ENCODE data around the gene GIMAP8.
"Not testable (repeated sequence)": the region's sequence is repeated elsewhere in the genome, so short reads cannot be mapped to it uniquely, and the experiment has no call there.

Gene GIMAP8

GRCh38 chr7:150513758-150514157 is 63.3 kb downstream of the GIMAP8 start:
- H3K4me3 ChIP-seq (ENCODE audit: control insufficient read depth, low read depth, low read length): no peak overlapping the region
- TF ChIP-seq, protein P1, sequence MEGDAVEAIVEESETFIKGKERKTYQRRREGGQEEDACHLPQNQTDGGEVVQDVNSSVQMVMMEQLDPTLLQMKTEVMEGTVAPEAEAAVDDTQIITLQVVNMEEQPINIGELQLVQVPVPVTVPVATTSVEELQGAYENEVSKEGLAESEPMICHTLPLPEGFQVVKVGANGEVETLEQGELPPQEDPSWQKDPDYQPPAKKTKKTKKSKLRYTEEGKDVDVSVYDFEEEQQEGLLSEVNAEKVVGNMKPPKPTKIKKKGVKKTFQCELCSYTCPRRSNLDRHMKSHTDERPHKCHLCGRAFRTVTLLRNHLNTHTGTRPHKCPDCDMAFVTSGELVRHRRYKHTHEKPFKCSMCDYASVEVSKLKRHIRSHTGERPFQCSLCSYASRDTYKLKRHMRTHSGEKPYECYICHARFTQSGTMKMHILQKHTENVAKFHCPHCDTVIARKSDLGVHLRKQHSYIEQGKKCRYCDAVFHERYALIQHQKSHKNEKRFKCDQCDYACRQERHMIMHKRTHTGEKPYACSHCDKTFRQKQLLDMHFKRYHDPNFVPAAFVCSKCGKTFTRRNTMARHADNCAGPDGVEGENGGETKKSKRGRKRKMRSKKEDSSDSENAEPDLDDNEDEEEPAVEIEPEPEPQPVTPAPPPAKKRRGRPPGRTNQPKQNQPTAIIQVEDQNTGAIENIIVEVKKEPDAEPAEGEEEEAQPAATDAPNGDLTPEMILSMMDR (conservative IDR thresholded peaks at IDR 0.05; ENCODE audit: control insufficient read depth, insufficient read depth, low read depth, low read length): no peak
- DNase-seq (ENCODE audit: low read depth): no peak

GRCh38 chr7:150514748-150515222 is 64.4 kb downstream of the GIMAP8 start, which contains the start of gene GIMAP7:
Gene GIMAP7 (plus strand): TSS chr7:150514872. CDS start chr7:150519975, 5,103 bp downstream.
- no peak within 1 kb of the TSS for H3K4me3 ChIP-seq (ENCODE audit: control insufficient read depth, low read depth, low read length)

GRCh38 chr7:150515248-150516147 is 65.1 kb downstream of the GIMAP8 start:
- TF ChIP-seq, protein P1 (conservative IDR thresholded peaks at IDR 0.05; ENCODE audit: control insufficient read depth, insufficient read depth, low read depth, low read length): no peak
- DNase-seq (ENCODE audit: low read depth): no peak
- no peak overlapping the region for H3K4me3 ChIP-seq (ENCODE audit: control insufficient read depth, low read depth, low read length)

More at GRCh38 chr7:150514748-150515222, 64.4 kb downstream of the GIMAP8 start, which contains the start of gene GIMAP7:
- DNase-seq (ENCODE audit: low read depth): no peak
- TF ChIP-seq, protein P1 (conservative IDR thresholded peaks at IDR 0.05; ENCODE audit: control insufficient read depth, insufficient read depth, low read depth, low read length): no peak

DNA sequence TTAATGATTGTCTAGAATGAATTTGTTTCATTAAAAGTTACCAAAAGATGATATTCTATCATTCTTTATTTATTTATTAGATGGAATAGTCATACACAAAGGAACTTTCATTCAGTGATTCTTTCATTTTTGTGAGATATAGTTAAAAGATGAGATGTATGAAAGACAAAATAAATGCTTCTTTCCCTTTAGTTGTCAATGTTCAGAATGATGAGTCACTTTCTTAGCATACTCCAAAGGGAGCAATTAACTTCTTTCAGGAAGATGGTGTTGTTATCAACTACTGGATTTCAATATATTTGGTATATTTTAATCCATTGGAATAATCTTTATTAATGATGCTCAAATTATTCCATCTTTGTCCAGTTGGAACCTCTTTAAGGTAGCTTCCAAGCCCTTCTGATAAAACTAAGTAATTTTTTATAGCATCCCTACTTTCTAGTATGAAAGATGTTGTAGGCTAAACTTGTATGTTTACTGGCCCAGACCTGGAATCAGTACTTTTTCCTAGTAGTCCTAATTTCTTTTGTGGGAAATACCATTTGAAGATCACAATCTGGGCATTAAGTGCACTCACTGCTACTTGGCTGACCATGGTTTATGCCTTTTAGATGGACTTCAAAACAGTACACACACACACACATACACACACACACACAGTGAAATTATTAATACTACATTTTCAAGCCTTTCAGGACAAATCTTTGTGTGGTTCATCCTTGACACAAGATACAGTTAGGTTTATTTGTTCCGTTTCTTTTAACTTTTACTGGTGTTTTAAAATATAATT is 66.7 kb downstream of the GIMAP8 start:
- TF ChIP-seq, protein P1 (conservative IDR thresholded peaks at IDR 0.05; ENCODE audit: control insufficient read depth, insufficient read depth, low read depth, low read length): no peak
- no peak overlapping the region for H3K4me3 ChIP-seq (ENCODE audit: control insufficient read depth, low read depth, low read length)
- DNase-seq (ENCODE audit: low read depth): no peak

DNA sequence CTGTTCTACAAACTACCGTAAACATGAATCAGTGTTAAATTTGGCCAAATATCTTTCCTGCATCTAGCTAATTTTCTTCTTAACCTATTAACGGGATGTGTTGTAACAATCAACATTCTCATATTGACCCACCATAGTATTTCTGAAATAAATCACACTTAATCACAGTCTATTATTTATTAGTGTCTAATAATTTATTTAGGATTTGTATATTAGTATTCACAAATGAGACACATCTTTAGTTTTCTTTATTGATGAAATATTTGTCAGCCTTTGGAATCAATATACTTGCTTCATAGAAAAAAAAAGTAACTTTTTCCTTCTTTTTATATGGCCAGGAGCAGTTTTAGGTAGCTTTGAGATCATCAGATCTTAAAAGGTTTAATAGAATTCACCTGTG is 68.9 kb downstream of the GIMAP8 start:
- no peak for DNase-seq (ENCODE audit: low read depth)
- no peak overlapping the region for H3K4me3 ChIP-seq (ENCODE audit: control insufficient read depth, low read depth, low read length)
- TF ChIP-seq, protein P1 (conservative IDR thresholded peaks at IDR 0.05; ENCODE audit: control insufficient read depth, insufficient read depth, low read depth, low read length): no peak

- no peak for DNase-seq (ENCODE audit: low read depth)
- TF ChIP-seq, protein P1 (conservative IDR thresholded peaks at IDR 0.05; ENCODE audit: control insufficient read depth, insufficient read depth, low read depth, low read length): no peak
- no peak overlapping the region for H3K4me3 ChIP-seq (ENCODE audit: control insufficient read depth, low read depth, low read length)
These were observed 69.7 kb downstream of the GIMAP8 start for GRCh38 chr7:150520145-150520544.

GRCh38 chr7:150522931-150523330 is 72.5 kb downstream of the GIMAP8 start:
- H3K4me3 ChIP-seq (ENCODE audit: control insufficient read depth, low read depth, low read length); DNase-seq (ENCODE audit: low read depth): not testable (repeated sequence)
